Sigmoid colon (tissue), 7 donors: ENCODE data around the gene UVRAG. TPM values are rescaled to one million over a fixed set of nuclear protein-coding genes. Genes with fewer than 3 reads are reported as not detected.

Source experiments
- DNase-seq: peaks from one replicate; pipeline ENCODE4 v3.0.0-alpha.2; 2019
- H3K27ac ChIP-seq, 4 donors: fragments of 200-600 bp; sonication (generic); one replicate each; pipeline ENCODE4 v1.5.1; 2016 to 2019; ENCODE audit warnings: mild to moderate bottlenecking in 1 of 4
- H3K27me3 ChIP-seq, 3 donors: fragments of 200-600 bp; sonication (generic); one replicate each; pipeline ENCODE4 v1.5.1; 2019; ENCODE audit warnings: mild to moderate bottlenecking in 1 of 3
- H3K36me3 ChIP-seq, 4 donors: fragments of 200-600 bp; sonication (generic); one replicate each; pipeline ENCODE4 v1.5.1; 2016 to 2019
- H3K4me1 ChIP-seq, 4 donors: fragments of 200-600 bp; sonication (generic); one replicate each; pipeline ENCODE4 v1.5.1; 2017 to 2019
- H3K4me3 ChIP-seq, 4 donors: fragments of 200-600 bp; sonication (generic); one replicate each; pipeline ENCODE4 v1.5.1; 2017 to 2019; ENCODE audit warnings: mild to moderate bottlenecking in 2 of 4, moderate library complexity in 1 of 4
- H3K9me3 ChIP-seq, 4 donors: fragments of 200-600 bp in 3 of 4; sonication (generic) in 3 of 4; one replicate each; pipeline versions ENCODE4 v1.5.1 to v1.6.1; 2013 to 2019
- CTCF ChIP-seq, 4 experiments: fragments of 450-650 bp in 3 of 4; fragments of 200-600 bp in 1 of 4; IDR thresholded peaks; one replicate each; pipeline ENCODE4 v1.5.1; 2016 to 2019; ENCODE audit warnings: antibody characterized with exemption in 4 of 4, mild to moderate bottlenecking in 3 of 4, moderate library complexity in 2 of 4
- EP300 ChIP-seq, 4 donors: sonication (generic); formaldehyde crosslinking; IDR thresholded peaks; one replicate each; pipeline ENCODE4 v1.6.1; 2017; ENCODE audit warnings: antibody characterized with exemption in 4 of 4
- POLR2A ChIP-seq, 2 donors: fragments of 450-650 bp; IDR thresholded peaks; one replicate each; pipeline ENCODE4 v1.6.1; 2016; ENCODE audit warnings: antibody characterized with exemption in 2 of 2, mild to moderate bottlenecking in 2 of 2, moderate library complexity in 2 of 2
- POLR2AphosphoS5 ChIP-seq, 4 donors: sonication (generic); formaldehyde crosslinking; IDR thresholded peaks; one replicate each; pipeline ENCODE4 v1.6.1; 2017; ENCODE audit warnings: antibody characterized with exemption in 4 of 4
- WGBS, 2 donors: extraction: QIAGEN DNeasy Blood & Tissue Kit; methylation state at CpG; one replicate each; pipeline ENCODE4 v1.1.7; 2013; 5-methylcytosine and 5-hydroxymethylcytosine counted together
- intact Hi-C: fragments of 100-400 bp; cut with DNase I; formaldehyde crosslinking; loops from one replicate; pipeline ENCODE4 v1.15.1; 2023
- polyA plus RNA-seq, 3 donors: library from polyadenylated mRNA; stranded (reverse); fragments of 200-250 nt; gene quantifications; one replicate each; pipeline ENCODE4 v1.2.3, GENCODE V29; 2013
- total RNA-seq, 4 donors: library from RNA; depleted of rRNA; stranded (reverse); fragments of >200 nt; gene quantifications; one replicate each; pipeline ENCODE4 v1.1.0, GENCODE V29; 2016
- donor health status: healthy with polysubstance abuse.
- donor health status: Bipolar disorder and iron deficiency.
- donor health status: healthy.

Gene UVRAG
- total and polyA plus RNA-seq, 7 donors, result 4.9 to 43.2 (median 29.3) TPM

- no peak for TF ChIP-seq POLR2A (IDR thresholded peaks at IDR 0.05)
- no peak for TF ChIP-seq CTCF (IDR thresholded peaks at IDR 0.05)
- TF ChIP-seq POLR2AphosphoS5 (IDR thresholded peaks at IDR 0.05), result no peak
- TF ChIP-seq EP300 (IDR thresholded peaks at IDR 0.05), result no peak
- H3K27ac ChIP-seq, result no peak overlapping the region
- no peaks in the 10 kb centered on the region for H3K36me3 ChIP-seq
- no peak for DNase-seq
- H3K27me3 ChIP-seq, result no peaks in the 10 kb centered on the region
- H3K4me1 ChIP-seq, result peaks cover 0 to 6% (median 3%) of the 10 kb centered on the region in 4 donors
- no peaks in the 10 kb centered on the region for H3K9me3 ChIP-seq
- no peak overlapping the region for H3K4me3 ChIP-seq
- intact Hi-C loops, result no loop called here
- WGBS, 2 donors, result 66 to 75% methylated on average over 4 of the region's 4 CpGs
Observed at GRCh38 chr11:76170468-76170867, 355.5 kb downstream of the UVRAG start.

GRCh38 chr11:76172583-76172982, 357.6 kb downstream of the UVRAG start:
- no peaks in the 10 kb centered on the region for H3K9me3 ChIP-seq
- H3K36me3 ChIP-seq, result no peaks in the 10 kb centered on the region
- intact Hi-C loops, result no loop called here
- 81 to 84% methylated on average over 13 of the region's 13 CpGs for WGBS, 2 donors
- no peak overlapping the region for H3K4me3 ChIP-seq
- H3K4me1 ChIP-seq, result peaks cover 0 to 3% (median 2%) of the 10 kb centered on the region in 4 donors
- H3K27ac ChIP-seq, result no peak overlapping the region
- TF ChIP-seq EP300 (IDR thresholded peaks at IDR 0.05), result no peak
- TF ChIP-seq POLR2AphosphoS5 (IDR thresholded peaks at IDR 0.05), result no peak
- no peak for TF ChIP-seq CTCF (IDR thresholded peaks at IDR 0.05)
- TF ChIP-seq POLR2A (IDR thresholded peaks at IDR 0.05), result no peak
- H3K27me3 ChIP-seq, result no peaks in the 10 kb centered on the region
- DNase-seq, result no peak

DNA sequence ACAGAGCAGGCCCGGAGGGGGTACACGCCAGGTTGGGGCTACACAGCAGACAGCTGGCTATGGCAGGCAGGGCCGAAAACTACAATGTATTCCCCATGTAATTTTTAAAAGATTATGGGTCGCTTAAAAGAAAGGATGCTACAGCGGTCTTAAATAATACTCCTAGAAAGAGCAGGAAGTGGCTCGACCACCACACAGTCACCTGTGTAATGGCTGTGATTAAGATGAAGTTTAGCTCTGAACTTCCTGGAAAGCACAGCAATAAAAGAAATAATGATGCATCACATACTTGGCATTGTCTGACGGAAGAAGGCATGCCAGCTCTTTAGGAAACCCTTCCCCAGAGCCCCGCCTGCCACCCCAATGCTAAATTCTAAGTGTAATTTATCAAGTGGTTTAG, 358.7 kb downstream of the UVRAG start:
- Histone ChIP-seq H3K27me3 (no peaks in the 10 kb centered on the region), H3K4me3 (no peak overlapping the region), H3K4me1 (no peaks in the 10 kb centered on the region), H3K27ac (no peak overlapping the region), H3K9me3 (no peaks in the 10 kb centered on the region), H3K36me3 (no peaks in the 10 kb centered on the region)
- no peak for TF ChIP-seq EP300 (IDR thresholded peaks at IDR 0.05)
- TF ChIP-seq POLR2AphosphoS5 (IDR thresholded peaks at IDR 0.05), result no peak
- TF ChIP-seq POLR2A (IDR thresholded peaks at IDR 0.05), result no peak
- TF ChIP-seq CTCF (IDR thresholded peaks at IDR 0.05), result no peak
- no peak for DNase-seq
- 65 to 80% methylated on average over 8 of the region's 8 CpGs for WGBS, 2 donors
- intact Hi-C loops, result no loop called here

- WGBS, 2 donors, result 91 to 94% methylated on average over 5 of the region's 5 CpGs
- no peak for DNase-seq
- Histone ChIP-seq H3K27ac (no peak overlapping the region), H3K9me3 (no peaks in the 10 kb centered on the region), H3K4me3 (no peak overlapping the region), H3K36me3 (no peaks in the 10 kb centered on the region), H3K4me1 (no peaks in the 10 kb centered on the region), H3K27me3 (no peaks in the 10 kb centered on the region)
- intact Hi-C loops, result no loop called here
- TF ChIP-seq CTCF (IDR thresholded peaks at IDR 0.05) (no peak), EP300 (IDR thresholded peaks at IDR 0.05) (no peak), POLR2A (IDR thresholded peaks at IDR 0.05) (no peak), POLR2AphosphoS5 (IDR thresholded peaks at IDR 0.05) (no peak)
Observed at GRCh38 chr11:76174330-76174729, 359.3 kb downstream of the UVRAG start.

- no peak for DNase-seq
- intact Hi-C loops, result no loop called here
- Histone ChIP-seq H3K9me3 (no peaks in the 10 kb centered on the region), H3K4me1 (no peaks in the 10 kb centered on the region), H3K27ac (no peak overlapping the region), H3K36me3 (no peaks in the 10 kb centered on the region), H3K27me3 (no peaks in the 10 kb centered on the region), H3K4me3 (no peak overlapping the region)
- TF ChIP-seq POLR2A (IDR thresholded peaks at IDR 0.05), result no peak
- TF ChIP-seq CTCF (IDR thresholded peaks at IDR 0.05), result no peak
- no peak for TF ChIP-seq POLR2AphosphoS5 (IDR thresholded peaks at IDR 0.05)
- no peak for TF ChIP-seq EP300 (IDR thresholded peaks at IDR 0.05)
- 78 to 81% methylated on average over 4 of the region's 4 CpGs for WGBS, 2 donors
Observed at GRCh38 chr11:76175783-76176182, 360.8 kb downstream of the UVRAG start.
